Stimulated activated CD8-positive, alpha-beta memory T cell treated with anti-CD3 and anti-CD28 coated beads, Interleukin-7, amount 100 ng/mL, for 1 hour (primary cell): Measurements from ENCODE around the gene SCCPDH.
"Not testable (repeated sequence)": the region's sequence is repeated elsewhere in the genome, so short reads cannot be mapped to it uniquely, and the experiment has no call there.

Source experiments
- DNase-seq, 2 donors: peaks; one replicate each; pipeline ENCODE4 v3.0.0-alpha.2; 2020; ENCODE audit warnings: low read depth in 2 of 2

SCCPDH gene, protein sequence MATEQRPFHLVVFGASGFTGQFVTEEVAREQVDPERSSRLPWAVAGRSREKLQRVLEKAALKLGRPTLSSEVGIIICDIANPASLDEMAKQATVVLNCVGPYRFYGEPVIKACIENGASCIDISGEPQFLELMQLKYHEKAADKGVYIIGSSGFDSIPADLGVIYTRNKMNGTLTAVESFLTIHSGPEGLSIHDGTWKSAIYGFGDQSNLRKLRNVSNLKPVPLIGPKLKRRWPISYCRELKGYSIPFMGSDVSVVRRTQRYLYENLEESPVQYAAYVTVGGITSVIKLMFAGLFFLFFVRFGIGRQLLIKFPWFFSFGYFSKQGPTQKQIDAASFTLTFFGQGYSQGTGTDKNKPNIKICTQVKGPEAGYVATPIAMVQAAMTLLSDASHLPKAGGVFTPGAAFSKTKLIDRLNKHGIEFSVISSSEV

DNA sequence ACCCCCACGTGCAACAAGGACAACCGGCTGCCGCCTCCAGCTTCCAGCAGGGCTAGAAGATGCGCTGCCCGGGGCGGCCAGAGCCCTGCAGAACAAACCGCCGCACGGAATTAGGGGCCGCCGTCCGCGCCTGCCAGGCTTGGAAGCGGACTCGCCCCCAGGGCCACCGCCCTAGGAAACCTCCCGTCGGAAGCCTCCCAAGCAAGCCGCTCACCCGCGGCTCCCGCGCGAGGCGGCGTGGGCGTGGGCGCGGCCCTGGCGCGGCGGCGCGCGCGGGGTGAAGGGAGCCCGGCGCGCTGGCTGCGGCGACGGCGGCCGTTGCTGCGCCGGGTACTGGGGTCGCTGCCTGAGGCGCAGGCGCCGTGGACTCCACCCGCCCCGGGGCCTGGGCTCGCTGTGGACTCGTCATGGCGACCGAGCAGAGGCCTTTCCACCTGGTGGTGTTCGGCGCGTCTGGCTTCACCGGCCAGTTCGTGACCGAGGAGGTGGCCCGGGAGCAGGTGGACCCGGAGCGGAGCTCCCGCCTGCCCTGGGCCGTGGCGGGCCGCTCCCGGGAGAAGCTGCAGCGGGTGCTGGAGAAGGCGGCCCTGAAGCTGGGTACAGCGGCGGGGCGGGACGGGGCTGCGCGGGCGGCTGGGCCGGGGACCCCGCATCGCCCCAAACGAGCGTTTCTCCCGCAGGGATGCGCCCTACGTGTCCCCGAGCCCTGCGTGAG, at the start of gene SCCPDH:
Gene SCCPDH (plus strand): TSS at position 394 of the 715 bp plus-strand sequence. CDS start 14 bp downstream, at position 408.
- peak; percentile 39 to 45 for DNase-seq

DNA sequence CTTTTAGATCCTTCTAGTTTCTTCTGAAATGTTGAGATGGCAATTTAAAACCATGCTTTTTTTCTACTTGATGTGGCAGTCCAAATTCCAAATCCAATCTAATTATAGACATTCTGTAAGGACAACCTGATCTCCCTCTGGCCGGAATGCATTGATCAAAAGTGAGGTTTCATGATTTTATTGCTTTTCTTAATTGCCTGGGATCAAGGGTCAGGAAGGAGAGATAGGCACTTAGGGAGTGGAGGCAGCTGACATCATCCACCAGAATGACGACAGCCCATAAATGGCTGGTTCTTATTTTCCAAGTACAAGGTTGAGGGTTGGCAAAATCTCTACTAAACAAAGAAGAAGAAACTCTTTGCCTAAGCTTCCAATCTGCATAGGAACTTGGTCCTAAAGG, 46.4 kb upstream of the SCCPDH start:
- no peak for DNase-seq

DNA sequence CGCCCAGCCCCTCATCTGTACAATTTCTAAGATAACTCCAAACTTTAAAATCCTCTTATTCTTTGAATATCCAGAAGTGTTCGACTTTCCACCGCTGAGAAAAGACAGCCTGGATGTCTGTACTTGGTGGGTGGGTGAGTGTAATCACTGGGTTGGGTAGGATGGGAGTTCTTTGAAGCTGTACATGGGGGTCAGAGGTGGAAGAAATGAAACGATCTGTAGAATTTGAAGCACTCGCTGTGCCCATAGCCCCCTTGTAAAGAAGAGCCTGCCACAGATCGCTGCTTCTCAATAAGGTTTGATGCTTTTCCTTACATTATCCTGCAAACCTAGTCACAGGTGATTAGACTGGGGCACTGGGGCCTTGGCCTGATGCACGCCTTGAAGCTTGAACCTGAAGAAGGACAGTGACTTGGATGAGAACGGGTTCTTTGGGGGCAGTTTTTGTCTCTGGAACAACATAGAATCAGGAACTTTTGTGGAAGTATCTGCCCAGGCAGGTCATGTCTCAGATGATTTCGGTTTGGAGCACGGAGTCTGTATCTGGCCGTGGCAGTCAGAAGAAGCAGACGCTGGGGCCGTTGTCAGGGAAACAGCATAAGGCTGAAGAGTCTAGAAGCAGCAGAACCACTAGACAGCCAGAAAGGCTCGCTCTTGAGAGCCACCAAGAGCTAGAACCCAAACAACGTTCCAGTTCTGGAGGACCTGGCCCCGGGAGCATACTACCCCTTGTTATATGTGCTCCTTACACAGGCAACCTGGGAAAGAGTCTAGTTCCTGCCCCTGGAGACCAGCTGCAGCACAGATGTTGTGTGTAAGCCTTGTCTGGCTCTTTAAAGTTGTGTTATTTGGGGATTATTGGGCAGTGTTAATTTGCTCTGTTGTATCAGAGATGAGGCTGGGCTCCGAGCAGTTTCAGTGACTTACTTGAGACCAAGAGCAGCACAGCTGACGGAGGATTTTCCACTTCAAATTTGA, 45.1 kb upstream of the SCCPDH start:
- no peak for DNase-seq

DNA sequence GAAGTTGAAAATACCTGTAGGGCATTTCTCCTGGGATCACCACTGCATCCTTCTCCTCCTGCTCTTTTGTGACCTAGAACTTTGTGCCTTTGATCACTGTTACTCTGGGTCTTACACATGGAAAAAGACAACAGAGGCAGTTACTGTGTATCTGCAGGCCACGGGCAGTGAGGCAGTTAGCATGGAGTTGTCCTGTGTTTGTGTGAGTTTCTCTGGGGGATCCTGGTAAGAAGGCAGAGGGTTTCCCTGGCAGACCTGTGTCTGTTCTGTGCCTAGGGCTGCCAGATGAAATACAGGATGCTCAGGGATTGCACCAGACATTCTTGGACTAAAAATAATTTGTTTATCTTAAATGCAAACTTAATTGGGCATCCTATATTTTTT, 44.4 kb upstream of the SCCPDH start:
- no peak for DNase-seq

DNA sequence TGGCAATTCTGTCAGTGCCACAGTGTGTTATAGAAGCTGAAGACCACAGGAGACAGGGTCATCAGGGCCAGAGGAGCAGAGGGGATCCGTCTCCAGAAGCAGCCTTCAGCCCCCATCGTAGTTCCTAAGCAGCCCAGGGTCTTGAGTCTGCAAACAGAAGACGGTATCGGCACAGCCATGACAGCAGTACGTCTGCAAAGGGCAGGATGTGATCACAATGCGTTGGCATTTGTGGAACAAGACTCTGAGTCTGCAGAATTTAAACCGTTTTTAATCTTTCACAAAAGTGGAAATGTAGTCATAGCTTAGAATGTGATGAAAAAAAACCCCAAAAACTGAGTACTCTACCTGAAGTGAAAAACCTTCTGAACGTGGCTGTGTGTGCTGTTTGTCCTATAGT, 44.0 kb upstream of the SCCPDH start:
- DNase-seq: no peak

DNA sequence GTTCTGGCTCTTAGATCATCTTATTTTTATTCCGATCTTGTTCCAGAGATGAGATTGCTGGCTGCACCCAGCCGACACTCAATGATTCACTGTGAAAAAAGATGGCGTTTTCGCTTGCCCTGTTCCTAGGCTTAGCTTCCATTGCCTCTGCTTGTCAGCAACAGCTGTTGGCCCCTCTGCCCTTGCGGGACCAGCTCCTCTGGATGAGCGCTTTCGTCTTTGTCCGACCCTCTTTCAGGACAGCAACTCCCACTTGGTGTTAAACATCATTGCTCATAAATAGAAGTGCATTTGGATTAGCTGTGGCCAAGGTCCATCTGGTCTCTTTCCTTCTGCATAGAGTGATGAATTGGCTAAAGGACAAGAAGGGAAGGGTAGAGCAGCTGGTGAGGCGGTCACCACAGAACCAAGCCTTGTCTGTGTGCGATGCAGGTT, 43.5 kb upstream of the SCCPDH start:
- DNase-seq: no peak

DNA sequence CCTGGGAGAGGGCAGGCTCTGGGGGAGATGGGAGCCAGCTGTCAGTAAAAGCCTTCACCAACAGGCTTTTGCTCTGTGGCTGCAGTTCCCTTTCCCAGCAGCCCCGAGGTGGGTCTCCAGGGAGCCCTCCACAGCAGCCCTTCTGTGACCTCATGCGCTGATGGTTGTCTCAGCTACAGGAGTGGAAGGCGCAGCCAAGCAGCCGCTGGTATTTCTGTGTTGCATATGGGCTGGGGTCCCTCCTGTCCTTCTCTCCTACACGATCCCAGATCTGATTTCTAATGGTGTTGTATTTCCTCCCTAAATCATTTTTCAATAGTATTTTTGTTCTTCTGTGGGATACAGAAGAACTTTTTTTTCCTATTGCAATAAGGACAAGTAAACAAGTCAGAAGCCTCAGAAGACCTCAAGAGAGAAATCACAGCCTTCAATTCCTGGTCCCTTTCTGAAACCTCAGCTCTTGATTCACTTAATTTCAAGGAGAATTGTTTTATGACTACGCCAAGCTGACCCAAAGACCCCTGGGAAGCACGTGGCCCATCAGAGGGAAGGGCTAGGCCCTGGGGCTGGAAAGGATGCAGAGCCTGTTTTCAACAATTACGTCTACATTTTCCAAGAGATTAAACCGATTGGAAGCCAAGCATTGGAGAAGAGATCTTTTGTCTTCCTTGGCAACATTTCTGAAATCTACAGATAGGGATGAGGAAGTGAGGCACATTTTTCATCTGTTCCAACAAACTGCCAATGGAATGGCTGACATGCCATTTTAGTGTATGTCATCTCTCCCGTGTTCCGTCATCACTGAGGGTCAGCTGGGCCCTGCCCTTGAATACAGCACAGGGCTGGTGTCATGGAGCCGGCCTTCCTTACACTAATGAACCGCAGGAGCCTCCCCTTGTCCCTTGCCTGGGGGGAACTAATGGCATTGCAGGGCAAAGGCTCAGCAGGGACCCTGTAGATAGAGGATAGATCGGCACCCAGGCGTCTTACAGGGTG, 42.0 kb upstream of the SCCPDH start:
- DNase-seq: no peak

DNA sequence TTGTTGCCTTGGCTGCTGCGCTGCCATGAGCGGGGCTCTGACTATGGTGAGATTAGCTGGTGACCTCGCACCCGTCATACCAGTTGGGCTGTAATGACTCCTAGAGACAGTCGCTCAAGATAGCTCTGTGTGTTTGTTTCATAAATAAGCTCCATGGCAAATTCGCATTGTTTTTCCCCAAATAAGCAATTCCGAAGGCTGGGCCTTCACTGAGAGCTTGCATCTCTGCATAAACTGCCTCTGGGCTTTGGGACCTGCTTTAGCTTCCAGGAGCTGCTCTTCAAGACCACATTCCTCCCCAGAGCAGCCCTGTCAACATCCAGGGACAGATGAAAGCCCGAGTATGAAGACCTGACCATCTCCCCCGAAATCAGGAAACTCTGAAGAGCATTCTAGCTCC, 40.7 kb upstream of the SCCPDH start:
- no peak for DNase-seq

DNA sequence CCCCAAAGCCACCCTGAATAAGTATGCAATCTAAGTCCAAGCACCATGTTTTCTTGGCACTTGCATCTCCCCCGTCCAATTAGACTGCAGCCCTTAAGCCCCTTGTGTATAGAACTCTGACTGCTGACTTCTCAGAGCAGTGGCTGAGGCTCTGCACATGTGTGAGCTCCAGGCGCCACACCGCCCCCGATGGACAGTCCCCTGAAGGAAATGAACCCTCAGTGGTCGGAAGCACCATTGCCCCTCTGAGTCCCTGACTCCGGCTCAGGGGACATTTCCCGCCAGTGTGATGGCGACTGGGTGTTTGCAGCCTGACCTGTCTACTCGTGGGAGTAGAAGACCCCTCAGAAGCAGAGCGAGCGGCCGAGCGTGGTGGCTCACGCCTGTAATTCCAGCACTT, 37.2 kb upstream of the SCCPDH start:
- no peak for DNase-seq

DNA sequence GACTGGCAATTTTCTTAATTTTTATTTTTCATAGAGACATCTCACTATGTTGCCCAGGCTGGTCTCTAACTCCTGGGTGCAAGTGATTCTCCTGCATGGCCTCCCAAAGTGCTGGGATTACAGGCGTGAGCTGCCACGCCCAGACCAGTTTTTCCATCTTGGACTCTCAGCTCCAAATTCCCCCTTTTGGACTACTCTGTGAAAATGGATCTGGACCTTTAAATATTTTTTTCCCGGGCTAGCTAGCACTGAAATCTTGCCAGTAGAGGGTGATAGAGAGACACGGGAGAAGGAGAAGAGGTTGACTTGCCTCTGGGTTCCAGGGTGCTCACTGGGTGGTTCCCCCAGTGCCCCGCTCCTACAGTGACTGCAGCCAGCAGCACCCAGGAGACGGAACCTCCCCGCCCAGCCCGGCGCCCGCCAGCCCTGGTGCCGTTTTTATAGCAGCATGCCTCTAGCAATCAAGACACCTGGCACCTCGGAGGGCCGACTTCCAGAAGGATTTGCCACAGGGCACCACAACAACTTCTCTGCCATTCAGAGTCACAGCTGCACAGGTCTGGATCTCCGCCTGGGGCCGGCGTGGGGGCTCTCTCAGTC, 34.7 kb upstream of the SCCPDH start:
- DNase-seq: no peak

DNA sequence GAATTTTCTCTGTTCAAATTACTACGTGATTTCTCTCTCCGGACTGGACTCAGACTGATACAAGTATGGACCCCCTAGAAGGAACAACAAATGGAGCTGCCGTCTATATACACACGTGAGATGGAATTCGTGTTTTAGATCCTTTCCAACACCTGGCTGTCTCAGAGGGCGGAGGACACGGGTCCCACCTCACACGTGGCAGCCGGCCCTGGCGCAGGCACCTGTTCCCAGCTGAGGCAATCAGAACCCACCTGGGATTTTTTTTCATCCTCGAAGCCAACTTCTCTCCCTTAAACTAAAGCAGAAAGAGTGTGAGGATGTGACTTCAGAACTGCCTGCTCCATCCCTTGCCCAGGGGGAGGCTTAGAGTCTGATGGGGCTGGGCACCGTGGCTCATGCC, 34.1 kb upstream of the SCCPDH start:
- no peak for DNase-seq

DNA sequence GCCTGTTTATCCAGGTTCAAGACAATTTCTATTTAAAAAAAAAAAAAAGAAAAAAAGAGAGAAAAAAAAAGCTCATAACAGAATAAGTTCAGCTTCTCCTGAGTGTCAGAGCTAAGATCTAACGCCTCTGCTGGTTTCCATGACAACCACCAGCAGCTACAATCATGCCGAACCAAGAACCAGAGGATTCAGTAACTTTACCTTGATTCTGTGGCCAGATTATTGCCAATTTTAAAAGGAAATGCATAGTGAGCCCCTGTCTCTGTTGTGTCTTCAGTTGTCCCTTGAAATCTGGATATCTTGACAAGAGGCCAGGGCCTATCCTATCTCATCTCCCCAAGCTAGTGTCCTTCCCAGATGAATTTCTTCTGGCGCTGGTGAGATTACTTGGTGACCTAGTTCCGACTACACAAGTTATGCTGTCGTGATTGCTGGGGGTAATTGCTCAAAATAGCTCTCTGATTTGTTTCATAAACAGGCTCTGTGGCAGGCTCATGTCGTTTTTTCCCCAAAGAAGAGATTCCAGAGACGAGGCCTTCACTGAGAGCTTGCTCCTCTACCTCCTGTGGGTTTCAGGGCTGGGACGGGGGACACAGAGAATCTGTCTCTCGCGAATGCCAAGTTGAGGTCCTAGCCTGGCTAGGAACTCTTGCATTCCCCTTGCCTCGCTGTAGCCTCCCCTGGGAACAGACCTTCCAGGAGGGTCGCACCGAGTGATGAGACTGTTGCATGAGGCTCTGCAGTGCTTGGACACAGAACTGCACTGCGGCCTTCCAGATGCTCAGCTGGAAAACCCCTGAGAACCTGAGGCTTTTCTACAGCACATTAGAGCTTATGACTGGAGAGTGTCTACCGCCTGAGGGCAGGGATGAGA, 32.4 kb upstream of the SCCPDH start:
- no peak for DNase-seq

DNA sequence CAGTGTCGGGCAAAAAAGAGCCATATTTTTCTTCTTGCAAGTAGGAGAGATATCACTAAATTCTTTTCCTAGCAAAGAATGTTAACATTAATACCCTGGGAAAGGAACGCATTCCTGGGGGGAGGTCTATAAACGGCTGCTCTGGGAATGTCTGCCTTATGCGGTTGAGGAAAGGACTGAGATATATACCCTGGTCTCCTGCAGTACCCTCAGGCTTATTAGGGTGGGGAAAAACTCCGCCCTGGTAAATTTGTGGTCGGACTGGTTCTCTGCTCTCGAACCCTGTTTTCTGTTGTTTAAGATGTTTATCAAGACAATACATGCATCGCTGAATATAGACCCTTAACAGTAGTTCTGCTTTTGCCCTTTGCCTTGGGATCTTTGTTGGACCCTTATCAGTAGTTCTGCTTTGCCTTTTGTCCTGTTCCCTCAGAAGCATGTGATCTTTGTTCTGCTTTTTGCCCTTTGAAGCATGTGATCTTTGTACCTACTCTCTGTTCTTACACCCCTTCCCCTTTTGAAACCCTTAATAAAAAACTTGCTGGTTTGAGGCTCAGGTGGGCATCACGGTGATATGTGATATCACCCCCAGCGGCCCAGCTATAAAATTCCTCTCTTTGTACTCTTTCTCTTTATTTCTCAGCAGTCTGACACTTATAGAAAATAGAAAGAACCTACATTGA, 29.9 kb upstream of the SCCPDH start:
- DNase-seq: not testable (repeated sequence)

DNA sequence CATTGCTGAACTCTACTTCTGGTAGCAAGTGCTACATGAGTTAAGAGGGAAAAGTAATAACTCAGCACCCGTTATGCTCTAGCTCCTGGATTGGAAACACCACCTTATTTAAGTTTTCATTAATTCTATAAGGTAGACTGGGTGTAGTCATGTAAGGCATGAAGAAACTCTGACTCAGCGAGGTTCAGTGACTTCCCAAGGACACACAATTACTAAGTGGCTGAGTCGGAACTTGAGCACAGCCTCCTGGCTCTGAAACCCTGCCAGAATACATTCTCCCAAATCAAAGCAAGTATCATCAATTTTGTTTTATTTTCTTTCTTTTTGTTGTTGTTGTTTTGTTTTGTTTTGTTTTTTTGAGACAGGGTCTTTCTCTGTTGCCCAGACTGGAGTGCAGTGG, 29.1 kb upstream of the SCCPDH start:
- DNase-seq: no peak

DNA sequence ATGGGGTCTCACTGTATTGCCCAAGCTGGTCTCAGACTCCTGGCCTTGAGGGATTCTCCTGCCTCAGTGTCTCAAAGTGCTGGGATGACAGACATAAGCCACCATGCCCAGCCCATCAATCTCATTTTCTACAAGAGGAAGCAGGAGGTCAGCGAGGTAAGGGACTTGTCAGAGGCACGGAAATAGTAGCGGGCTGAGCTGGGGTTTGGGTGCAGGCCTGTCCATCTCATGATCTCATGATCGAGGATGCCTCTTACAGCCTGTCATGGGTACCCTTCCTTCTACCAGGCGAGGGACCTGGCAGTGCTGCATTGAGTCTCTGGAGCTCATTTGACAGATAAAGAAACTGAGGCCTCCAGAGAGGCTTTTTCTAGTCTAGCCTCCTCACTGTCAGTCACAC, 28.5 kb upstream of the SCCPDH start:
- DNase-seq: no peak

DNA sequence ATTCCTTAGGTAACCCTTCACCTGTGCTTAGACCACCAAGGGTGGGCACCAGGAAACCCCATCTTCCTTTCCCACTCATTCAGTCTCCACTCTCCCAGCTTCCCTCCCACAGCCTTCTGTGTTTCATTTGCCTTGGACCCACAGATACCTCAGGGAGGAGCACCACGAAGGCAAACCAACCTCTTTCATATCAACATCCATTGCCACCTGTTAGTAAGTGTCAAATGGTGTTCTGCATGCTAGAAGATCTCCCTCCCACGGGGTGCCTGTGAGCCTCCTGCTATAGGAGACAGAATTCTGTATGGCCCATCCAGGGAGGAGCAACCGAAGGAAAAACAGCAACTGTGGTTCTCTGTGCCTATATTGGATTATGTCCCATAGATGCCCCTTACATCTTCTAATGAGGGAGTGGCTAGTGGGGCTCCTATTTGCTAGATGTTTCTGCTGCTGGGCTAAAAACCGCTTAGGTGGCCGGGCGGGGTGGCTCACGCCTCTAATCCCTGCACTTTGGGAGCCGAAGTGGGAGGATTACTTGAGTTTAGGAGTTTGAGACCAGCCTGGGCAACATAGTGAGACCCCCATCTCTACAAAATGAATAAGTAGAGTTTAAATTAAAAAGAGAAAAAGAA, 25.6 kb upstream of the SCCPDH start:
- no peak for DNase-seq

DNA sequence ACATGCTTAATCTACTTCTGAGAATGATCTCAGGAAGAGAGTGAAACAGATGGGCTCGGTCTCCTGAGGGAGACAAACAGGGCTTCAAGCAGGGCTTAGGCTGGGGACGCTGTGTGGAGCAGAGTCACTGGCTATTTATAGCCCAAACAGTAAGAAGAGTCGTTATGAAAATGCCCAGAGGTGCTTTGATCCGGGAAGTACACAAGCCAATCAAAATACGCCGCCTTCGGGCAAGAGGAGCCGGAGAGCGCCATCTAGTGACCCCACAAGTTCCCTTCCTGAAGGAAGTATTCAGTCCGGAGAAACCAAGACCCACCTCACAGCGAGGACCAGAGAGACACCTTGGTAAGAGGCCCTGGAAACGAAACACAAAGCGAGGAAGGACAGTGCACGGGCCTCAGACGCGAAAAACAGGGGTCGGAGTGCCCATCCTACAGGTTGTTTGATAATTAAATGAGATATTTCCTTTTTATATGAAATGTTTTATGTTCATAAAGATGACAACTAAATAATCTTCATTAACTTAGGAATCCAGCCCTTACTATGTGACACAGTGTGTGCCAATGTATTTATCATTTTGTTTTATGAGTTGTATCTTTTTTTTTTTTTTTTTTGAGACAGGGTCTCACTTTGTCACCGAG, 25.0 kb upstream of the SCCPDH start:
- DNase-seq: peak; percentile 42 to 71

DNA sequence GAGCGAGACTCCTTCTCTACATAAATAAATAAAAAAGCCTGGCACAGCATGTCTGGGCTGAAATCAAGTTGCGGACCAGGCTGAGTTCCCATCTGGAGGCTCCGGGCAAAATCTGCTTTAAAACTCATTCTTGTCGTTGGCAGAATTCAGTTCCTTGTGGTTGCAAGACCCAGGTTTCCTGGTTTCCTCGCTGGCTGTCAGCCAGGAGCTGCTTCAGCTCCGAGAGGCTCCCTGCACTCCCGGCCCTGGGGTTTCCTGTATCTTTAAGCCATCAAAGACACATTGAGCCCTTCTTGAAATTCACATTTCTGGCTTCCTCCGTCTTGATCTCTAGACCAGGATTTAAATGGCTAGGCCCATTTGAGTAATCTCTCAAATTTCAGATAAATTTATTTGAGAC, 20.6 kb upstream of the SCCPDH start:
- no peak for DNase-seq
